ENCODE measurements around the gene RELL1.

RELL1 gene

GRCh38 chr4:37599092-37599790, 86.9 kb downstream of the RELL1 start:
- no peak for DNase-seq (ENCODE audit: low read depth, low spot score)

- DNase-seq (ENCODE audit: low read depth, low spot score), result no peak
Measured at GRCh38 chr4:37597034-37597433, 89.1 kb downstream of the RELL1 start.

- no peak for DNase-seq (ENCODE audit: low read depth, low spot score)
Measured at GRCh38 chr4:37595875-37596680, 90.1 kb downstream of the RELL1 start.

GRCh38 chr4:37594099-37594498, 92.1 kb downstream of the RELL1 start:
- no peak for DNase-seq (ENCODE audit: low read depth, low spot score)

GRCh38 chr4:37591349-37591748, 94.8 kb downstream of the RELL1 start:
- DNase-seq (ENCODE audit: low read depth, low spot score), result no peak

- no peak for DNase-seq (ENCODE audit: low read depth, low spot score)
Measured at GRCh38 chr4:37590016-37590415, 96.2 kb downstream of the RELL1 start.

GRCh38 chr4:37588150-37588549, 98.0 kb downstream of the RELL1 start:
- DNase-seq (ENCODE audit: low read depth, low spot score), result no peak

- no peak for DNase-seq (ENCODE audit: low read depth, low spot score)
Measured at GRCh38 chr4:37586194-37586593, 100.0 kb downstream of the RELL1 start.

- DNase-seq (ENCODE audit: low read depth, low spot score), result no peak
Measured at GRCh38 chr4:37584493-37585060, 101.6 kb downstream of the RELL1 start.

- no peak for DNase-seq (ENCODE audit: low read depth, low spot score)
Measured at GRCh38 chr4:37584071-37584470, 102.1 kb downstream of the RELL1 start.

GRCh38 chr4:37573566-37573965, 112.6 kb downstream of the RELL1 start:
- no peak for DNase-seq (ENCODE audit: low read depth, low spot score)

GRCh38 chr4:37568489-37568888, 117.7 kb downstream of the RELL1 start:
- no peak for DNase-seq (ENCODE audit: low read depth, low spot score)

- DNase-seq (ENCODE audit: low read depth, low spot score), result no peak
Measured at GRCh38 chr4:37567836-37568235, 118.3 kb downstream of the RELL1 start.

- no peak for DNase-seq (ENCODE audit: low read depth, low spot score)
Measured at GRCh38 chr4:37562592-37562991, 123.6 kb downstream of the RELL1 start.

GRCh38 chr4:37561803-37562207, 124.4 kb downstream of the RELL1 start:
- no peak for DNase-seq (ENCODE audit: low read depth, low spot score)

- no peak for DNase-seq (ENCODE audit: low read depth, low spot score)
Measured at GRCh38 chr4:37561196-37561802, 124.9 kb downstream of the RELL1 start.

Measured in activated CD4-positive, CD25-positive, alpha-beta regulatory T cell treated with anti-CD3 and anti-CD28 coated beads, Interleukin-2, amount 50 U/mL, for 16 hours (primary cell).